Muscle layer of duodenum (tissue), 2 donors: Measurements from ENCODE around the gene CNTNAP2.
"Not testable (repeated sequence)": the region's sequence is repeated elsewhere in the genome, so short reads cannot be mapped to it uniquely, and the experiment has no call there.

Experiments used
- H3K27ac ChIP-seq: one replicate; pipeline ENCODE4 v1.7.0; 2013; ENCODE audit warnings: mild to moderate bottlenecking, low read length
- H3K27me3 ChIP-seq: one replicate; pipeline ENCODE4 v1.7.0; 2013; ENCODE audit warnings: low read depth, mild to moderate bottlenecking, control low read depth, low read length
- H3K36me3 ChIP-seq, 2 donors: one replicate each; pipeline ENCODE4 v1.7.0; 2013; ENCODE audit warnings: low read length in 2 of 2, control low read depth in 1 of 2, mild to moderate bottlenecking in 1 of 2; ENCODE audit not compliant: insufficient read depth in 2 of 2, control insufficient read depth in 1 of 2
- H3K4me1 ChIP-seq, 2 donors: one replicate each; pipeline ENCODE4 v1.7.0; 2013; ENCODE audit warnings: low read length in 2 of 2, mild to moderate bottlenecking in 2 of 2, control low read depth in 1 of 2, moderate library complexity in 1 of 2; ENCODE audit not compliant: insufficient read depth in 2 of 2, control insufficient read depth in 1 of 2
- H3K4me3 ChIP-seq, 2 donors: one replicate each; pipeline ENCODE4 v1.7.0; 2013; ENCODE audit warnings: low read length in 2 of 2, low read depth in 1 of 2, mild to moderate bottlenecking in 1 of 2
- H3K9me3 ChIP-seq, 2 donors: one replicate each; pipeline ENCODE4 v1.7.0; 2013; ENCODE audit warnings: low read length in 2 of 2, control low read depth in 1 of 2, mild to moderate bottlenecking in 1 of 2; ENCODE audit not compliant: control insufficient read depth in 1 of 2
- donor health status: healthy.

The CNTNAP2 gene

DNA sequence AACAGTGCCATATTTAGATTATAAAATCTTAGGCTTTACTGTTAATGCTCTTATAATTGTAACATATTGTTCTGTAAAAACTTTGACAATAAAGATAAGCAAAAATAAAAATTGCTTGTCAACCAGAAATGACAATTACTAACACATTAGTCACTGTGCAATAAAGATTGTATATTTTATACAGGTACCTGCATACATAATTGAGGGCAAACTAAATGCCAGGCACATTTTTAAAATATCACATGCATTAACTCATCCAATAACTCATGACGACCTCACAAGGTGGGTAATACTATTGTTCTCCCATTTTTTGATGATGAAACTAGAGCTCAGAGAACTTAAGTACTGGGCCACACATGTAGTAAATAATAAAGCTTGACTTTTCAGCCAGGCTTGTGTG lies 1453.8 kb downstream of the CNTNAP2 start:
- Histone ChIP-seq H3K36me3 (no peaks in the 10 kb centered on the region), H3K27me3 (no peaks in the 10 kb centered on the region), H3K4me1 (no peaks in the 10 kb centered on the region), H3K9me3 (no peaks in the 10 kb centered on the region), H3K27ac (no peak overlapping the region), H3K4me3 (no peak overlapping the region)

DNA sequence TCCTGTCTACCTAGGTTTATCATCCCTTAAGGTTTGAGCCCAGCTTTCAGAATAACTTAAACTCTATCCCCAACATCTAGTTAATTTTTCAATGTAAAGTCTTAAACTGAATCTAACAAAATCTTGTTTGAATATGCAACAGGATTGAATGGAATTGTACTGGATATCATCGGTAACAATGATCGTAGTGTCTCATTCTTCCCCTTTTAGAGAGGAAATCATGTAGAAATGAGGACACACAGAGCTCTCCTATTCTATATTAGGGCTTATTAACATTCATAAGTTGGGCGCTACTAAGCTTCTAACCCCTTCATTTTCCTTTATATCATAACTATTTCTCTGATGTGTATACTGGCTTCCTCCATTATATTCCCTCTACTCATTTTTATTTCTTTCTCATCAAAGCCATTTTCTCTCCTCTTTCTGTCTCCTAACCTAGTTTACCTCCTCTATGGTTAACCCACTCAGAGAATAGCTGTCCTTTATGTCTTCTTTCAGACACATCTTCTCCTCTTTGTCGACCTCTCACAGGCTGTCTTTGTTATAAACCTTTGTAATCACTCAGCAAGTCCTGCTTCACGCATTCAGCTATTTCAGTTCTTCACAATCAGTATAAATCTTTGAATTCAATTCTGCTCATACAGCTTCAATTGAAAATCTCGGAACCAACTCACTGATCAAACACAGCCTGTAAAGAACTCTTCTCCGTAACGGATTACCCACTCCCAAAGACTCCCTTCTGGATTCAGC lies 1455.0 kb downstream of the CNTNAP2 start:
- no peak overlapping the region for H3K27ac ChIP-seq
- no peaks in the 10 kb centered on the region for H3K36me3 ChIP-seq
- H3K4me1 ChIP-seq, result no peaks in the 10 kb centered on the region
- H3K4me3 ChIP-seq, result no peak overlapping the region
- H3K9me3 ChIP-seq, result no peaks in the 10 kb centered on the region
- no peaks in the 10 kb centered on the region for H3K27me3 ChIP-seq

DNA sequence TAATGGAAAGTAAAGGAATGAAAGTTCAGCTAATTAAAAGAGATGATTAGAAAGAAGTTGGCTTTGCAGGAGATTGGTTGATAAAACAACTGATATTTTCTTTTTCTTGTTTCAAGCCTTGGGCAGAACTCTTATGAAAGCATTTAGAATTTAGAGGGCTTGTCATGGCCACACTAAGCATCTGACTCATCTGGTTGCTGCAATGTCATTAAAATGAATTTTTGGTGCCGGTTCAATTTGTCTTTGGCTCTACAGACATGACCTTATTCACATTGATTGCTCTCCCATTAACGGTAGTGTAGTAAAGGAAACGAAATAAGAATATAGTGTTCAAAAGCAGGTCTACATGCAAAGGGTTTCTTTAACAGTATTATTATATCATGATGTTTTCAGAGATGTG lies 1461.6 kb downstream of the CNTNAP2 start:
- H3K4me1 ChIP-seq, result no peaks in the 10 kb centered on the region
- H3K9me3 ChIP-seq, result no peaks in the 10 kb centered on the region
- no peak overlapping the region for H3K27ac ChIP-seq
- no peaks in the 10 kb centered on the region for H3K27me3 ChIP-seq
- no peak overlapping the region for H3K4me3 ChIP-seq
- H3K36me3 ChIP-seq, result no peaks in the 10 kb centered on the region

DNA sequence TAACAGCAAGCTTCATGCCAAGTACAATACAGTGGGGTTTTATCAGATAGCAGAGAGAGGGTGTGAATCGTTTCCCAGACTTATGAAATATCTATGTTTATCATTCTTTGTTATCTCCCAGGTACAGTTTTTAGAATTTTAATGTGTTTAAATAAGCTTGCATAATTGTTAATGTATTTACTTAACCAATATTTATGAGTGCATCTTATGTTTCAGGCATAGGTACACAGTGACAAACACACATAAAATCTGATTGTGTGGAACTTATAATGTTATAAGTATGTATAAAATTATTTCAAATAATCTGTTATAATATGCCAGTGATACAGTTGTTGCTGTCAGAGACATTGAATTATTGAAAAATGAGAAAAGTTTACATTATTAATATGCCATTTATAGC lies 1462.5 kb downstream of the CNTNAP2 start:
- H3K27me3 ChIP-seq, result no peaks in the 10 kb centered on the region
- H3K36me3 ChIP-seq, result no peaks in the 10 kb centered on the region
- H3K4me1 ChIP-seq, result no peaks in the 10 kb centered on the region
- H3K9me3 ChIP-seq, result no peaks in the 10 kb centered on the region
- H3K4me3 ChIP-seq, result no peak overlapping the region
- no peak overlapping the region for H3K27ac ChIP-seq

DNA sequence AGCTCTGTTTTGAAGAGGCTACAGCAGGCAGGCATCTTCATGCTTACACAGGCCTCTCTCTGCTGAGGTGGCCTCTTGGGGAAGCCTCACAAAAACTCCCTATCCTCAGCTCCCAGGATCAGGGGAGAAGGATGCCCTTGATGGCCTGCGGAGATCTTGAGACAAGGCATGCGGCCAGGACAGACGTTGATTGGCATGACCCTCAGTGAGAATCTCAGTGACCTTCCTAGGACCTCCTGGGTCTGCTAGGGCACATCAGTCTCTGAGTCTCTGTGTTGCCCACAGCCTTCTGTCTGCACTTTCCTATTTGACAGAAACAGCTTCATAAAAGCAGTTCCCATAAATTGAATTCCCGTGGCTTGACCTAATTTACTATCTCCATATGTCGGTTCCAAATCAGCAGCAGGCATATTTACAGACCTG lies 1468.2 kb downstream of the CNTNAP2 start:
- no peaks in the 10 kb centered on the region for H3K27me3 ChIP-seq
- no peaks in the 10 kb centered on the region for H3K36me3 ChIP-seq
- no peaks in the 10 kb centered on the region for H3K4me1 ChIP-seq
- H3K27ac ChIP-seq, result no peak overlapping the region
- no peak overlapping the region for H3K4me3 ChIP-seq
- H3K9me3 ChIP-seq, result no peaks in the 10 kb centered on the region

DNA sequence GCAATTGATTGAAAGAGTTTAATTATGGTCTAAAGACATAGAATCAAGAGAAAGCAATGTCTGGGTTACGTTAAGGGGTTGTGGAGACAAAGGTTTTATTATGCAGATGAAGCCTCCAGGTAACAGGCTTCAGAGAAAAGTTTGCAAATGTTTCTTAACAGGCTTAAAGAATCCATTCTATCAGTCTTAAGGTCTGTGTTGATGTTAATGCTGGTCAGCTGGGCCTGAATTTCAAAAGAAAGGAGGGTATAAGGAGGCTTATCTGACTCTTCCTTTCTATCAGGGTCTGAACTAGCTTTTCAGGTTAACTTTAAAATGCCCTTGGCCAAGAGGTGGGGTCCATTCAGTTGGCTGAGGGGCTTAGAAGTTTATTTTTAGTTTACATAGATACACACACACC lies 1469.5 kb downstream of the CNTNAP2 start:
- H3K4me3 ChIP-seq, result no peak overlapping the region
- no peaks in the 10 kb centered on the region for H3K4me1 ChIP-seq
- H3K9me3 ChIP-seq, result no peaks in the 10 kb centered on the region
- H3K27me3 ChIP-seq, result no peaks in the 10 kb centered on the region
- H3K27ac ChIP-seq, result no peak overlapping the region
- no peaks in the 10 kb centered on the region for H3K36me3 ChIP-seq

DNA sequence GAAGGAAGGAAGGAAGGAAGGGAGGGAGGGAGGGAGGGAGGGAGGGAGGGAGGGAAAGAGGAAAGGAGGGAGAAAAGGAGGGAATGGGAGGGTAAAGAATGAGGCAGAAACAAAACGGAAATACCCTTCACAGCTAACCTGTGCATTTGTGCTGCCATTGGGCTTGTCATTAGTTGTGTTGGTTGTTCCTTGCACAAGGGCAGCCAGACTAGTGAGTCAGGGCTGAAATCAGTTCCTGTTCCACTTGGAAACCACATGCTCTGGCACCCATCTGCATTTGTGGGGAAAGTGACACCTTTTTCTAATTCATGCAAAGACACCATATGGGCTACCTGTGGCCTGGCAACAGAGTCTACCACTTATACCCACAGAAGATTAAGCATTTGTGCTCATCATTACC lies 1469.9 kb downstream of the CNTNAP2 start:
- Histone ChIP-seq H3K36me3 (no peaks in the 10 kb centered on the region), H3K4me1 (no peaks in the 10 kb centered on the region)

DNA sequence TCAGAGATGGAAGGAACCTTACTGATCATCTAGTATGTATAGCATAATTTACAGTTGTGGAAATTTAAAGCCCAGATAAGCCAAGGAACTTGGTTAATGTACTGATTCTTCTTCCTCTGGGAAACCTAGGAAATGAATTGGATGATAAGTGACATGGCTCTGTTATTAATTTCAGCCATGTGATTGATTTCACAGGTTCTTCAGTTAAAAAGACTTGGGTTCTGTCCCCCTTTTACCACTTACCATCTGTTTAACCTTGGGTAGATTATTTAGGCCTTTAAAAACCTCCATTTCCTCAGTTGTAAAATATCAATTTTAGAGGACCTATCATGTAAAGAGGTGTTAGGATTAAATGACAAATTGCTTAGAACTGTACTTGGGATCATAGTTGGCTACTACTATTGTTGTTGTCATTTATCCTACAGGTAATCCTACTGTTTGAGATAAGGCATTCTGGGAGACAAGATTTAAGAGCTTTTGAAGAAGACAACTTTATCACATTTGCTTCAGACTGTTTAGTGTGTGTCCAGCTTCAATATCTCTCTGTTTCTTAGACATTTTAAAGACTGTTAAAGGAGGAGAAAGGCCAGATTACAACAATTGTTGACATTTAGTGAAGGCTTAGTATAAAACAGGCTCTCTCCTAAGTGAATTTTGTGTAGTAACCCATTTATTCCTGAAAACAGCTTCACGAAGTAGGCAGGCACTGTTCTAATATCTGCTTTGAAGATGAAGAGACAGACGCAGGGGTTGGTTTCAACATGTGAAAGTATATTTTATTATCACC lies 1476.9 kb downstream of the CNTNAP2 start:
- no peaks in the 10 kb centered on the region for H3K9me3 ChIP-seq
- H3K27ac ChIP-seq, result no peak overlapping the region
- no peaks in the 10 kb centered on the region for H3K36me3 ChIP-seq
- H3K4me3 ChIP-seq, result no peak overlapping the region
- no peaks in the 10 kb centered on the region for H3K4me1 ChIP-seq
- no peaks in the 10 kb centered on the region for H3K27me3 ChIP-seq

More for the DNA sequence above, 1469.9 kb downstream of the CNTNAP2 start:
- no peaks in the 10 kb centered on the region for H3K9me3 ChIP-seq
- no peak overlapping the region for H3K4me3 ChIP-seq
- H3K27ac ChIP-seq, result no peak overlapping the region
- no peaks in the 10 kb centered on the region for H3K27me3 ChIP-seq

DNA sequence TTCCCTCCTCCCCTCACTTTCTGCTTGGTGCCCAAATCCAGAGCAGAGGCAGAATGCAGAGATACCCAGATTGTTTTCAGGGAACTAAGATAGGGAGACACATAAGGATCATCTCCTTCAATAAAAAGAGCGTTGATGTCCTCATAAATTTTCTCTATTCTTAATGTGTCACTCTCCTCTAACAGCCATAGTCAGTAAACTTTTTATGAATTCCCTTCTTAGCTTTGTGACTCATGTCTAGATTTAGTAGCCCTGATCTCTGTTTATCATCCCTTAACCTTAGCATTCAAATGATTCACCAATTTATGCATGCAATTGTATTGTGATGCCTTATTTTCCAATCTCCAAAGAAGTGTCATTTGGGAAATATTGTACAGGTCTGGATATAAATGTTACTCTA lies 1478.4 kb downstream of the CNTNAP2 start:
- no peaks in the 10 kb centered on the region for H3K36me3 ChIP-seq
- no peaks in the 10 kb centered on the region for H3K9me3 ChIP-seq
- no peaks in the 10 kb centered on the region for H3K27me3 ChIP-seq
- H3K4me1 ChIP-seq, result no peaks in the 10 kb centered on the region
- no peak overlapping the region for H3K4me3 ChIP-seq
- no peak overlapping the region for H3K27ac ChIP-seq

DNA sequence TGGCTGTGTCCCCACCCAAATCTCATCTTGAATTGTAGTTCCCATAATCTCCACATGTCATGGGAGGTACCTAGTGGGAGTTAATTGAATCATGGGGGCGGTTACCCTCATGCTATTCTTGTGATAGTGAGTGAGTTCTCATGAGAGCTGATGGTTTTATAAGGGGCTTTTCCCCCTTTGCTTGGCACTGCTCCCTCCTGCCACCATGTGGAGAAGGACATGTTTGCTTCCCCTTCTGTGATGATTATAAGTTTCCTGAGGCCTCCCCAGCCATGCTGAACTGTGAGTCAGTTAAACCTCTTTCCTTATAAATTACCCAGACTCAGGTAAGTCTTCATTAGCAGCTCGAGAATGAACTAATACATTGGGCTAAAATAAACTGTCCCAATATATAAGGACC lies 1482.1 kb downstream of the CNTNAP2 start:
- not testable (repeated sequence) for H3K27ac ChIP-seq, H3K4me3 ChIP-seq, H3K9me3 ChIP-seq, H3K4me1 ChIP-seq, H3K36me3 ChIP-seq, H3K27me3 ChIP-seq

DNA sequence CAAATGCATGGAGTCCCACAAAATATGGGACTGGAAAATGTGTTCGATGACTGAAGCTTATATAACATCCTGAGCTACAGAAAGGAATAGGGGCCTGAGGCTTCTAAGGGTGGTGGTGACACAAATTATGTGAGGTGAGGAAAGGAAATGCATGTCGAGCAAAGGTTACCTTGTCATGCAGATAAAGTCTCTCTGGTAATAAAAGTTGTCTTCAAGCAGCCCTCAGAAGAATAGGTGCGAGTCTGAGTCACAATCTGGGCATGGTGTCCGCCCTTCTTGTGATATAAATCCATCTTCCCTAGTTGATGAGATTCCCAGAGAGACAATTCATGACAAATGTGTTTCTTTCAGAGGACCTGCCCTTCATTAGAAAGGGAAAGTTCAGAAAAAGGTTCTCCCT lies 1488.7 kb downstream of the CNTNAP2 start:
- H3K27ac ChIP-seq, result no peak overlapping the region
- H3K4me1 ChIP-seq, result no peaks in the 10 kb centered on the region
- H3K4me3 ChIP-seq, result no peak overlapping the region
- H3K27me3 ChIP-seq, result no peaks in the 10 kb centered on the region
- no peaks in the 10 kb centered on the region for H3K9me3 ChIP-seq
- H3K36me3 ChIP-seq, result no peaks in the 10 kb centered on the region
